Measurements from ENCODE around the gene ARPC4. TPM values are rescaled to one million over a fixed set of nuclear protein-coding genes. Genes with fewer than 3 reads are reported as not detected.

ARPC4 gene
- total and polyA plus RNA-seq, 10 of the 15 experiments (the other 5 are each of a cell fraction or from before 2014, with no cell fraction given), result 42.0 to 354 (median 268) TPM

GRCh38 chr3:9784965-9785364 lies 7.9 kb upstream of the ARPC4 start:
- RAD21 ChIA-PET (ENCODE audit: unreplicated experiment), result no interaction called here
- FAIRE-seq, result no peak
- H3K9ac ChIP-seq (ENCODE audit: control insufficient read depth, insufficient read depth, low read length), result no peak overlapping the region

GRCh38 chr3:9785602-9786001 lies 7.3 kb upstream of the ARPC4 start:
- H3K4me3 ChIP-seq, result no peak overlapping the region
- no peak for DNase-seq (ENCODE audit: low read depth, low spot score)
- H3K36me3 ChIP-seq (ENCODE audit: control insufficient read depth in 2 of 2, insufficient read depth in 2 of 2, low read length in 1 of 2), result peaks cover 8 to 16% of the 10 kb centered on the region in 2 experiments; a peak in 3 of 4 replicates
- in situ Hi-C loops (cut with MboI), result no loop called here
- H3K27me3 ChIP-seq (replicated peaks in 1 of 2; ENCODE audit: control insufficient read depth in 2 of 2, insufficient read depth in 2 of 2, low read length in 1 of 2), result no peaks in the 10 kb centered on the region
- no peak overlapping the region for H3K27ac ChIP-seq (ENCODE audit: control insufficient read depth, insufficient read depth)
- peaks cover 3% of the 10 kb centered on the region for H3K79me2 ChIP-seq (ENCODE audit: control insufficient read depth, insufficient read depth, low read length)
- ChIA-PET SMC1A (ENCODE audit: uncharacterized antibody, unreplicated experiment) (no interaction called here), RAD21 (ENCODE audit: unreplicated experiment) (no interaction called here), CTCF (interaction anchor here (1.4 kb wide), 1 partner anchor 147 kb away, joined by 7 read pairs; the partner anchor contains the start of gene CRELD1), POLR2A (no interaction called here)
- no peak for FAIRE-seq
- no peaks in the 10 kb centered on the region for H3K9me3 ChIP-seq (replicated peaks; ENCODE audit: control insufficient read depth, insufficient read depth, low read length)
- peaks cover 7% of the 10 kb centered on the region for H3K4me1 ChIP-seq (ENCODE audit: control insufficient read depth, insufficient read depth, low read length)
- H3K9ac ChIP-seq (ENCODE audit: control insufficient read depth, insufficient read depth, low read length), result no peak overlapping the region
- 99% methylated on average over 7 of the region's 7 CpGs for WGBS (ENCODE audit: insufficient coverage, insufficient replicate concordance, low lambda C conversion rate, missing lambda C conversion rate)
- no TSS peak for BruUV-seq (replicated peaks)
- intact Hi-C loops (cut with micrococcal nuclease; ENCODE audit: unreplicated experiment), result no loop called here
- no peak for ATAC-seq
- H4K20me1 ChIP-seq (ENCODE audit: control insufficient read depth, insufficient read depth), result no peaks in the 10 kb centered on the region
- H2AFZ ChIP-seq (ENCODE audit: control insufficient read depth, low read depth, low read length), result no peak overlapping the region
- H3K4me2 ChIP-seq (ENCODE audit: control insufficient read depth, insufficient read depth), result no peak overlapping the region
- no peak for TF ChIP-seq CUX1 (IDR thresholded peaks at IDR 0.05; ENCODE audit: insufficient replicate concordance, low read depth, low read length)

More at GRCh38 chr3:9784965-9785364, 7.9 kb upstream of the ARPC4 start:
- DNase-seq (ENCODE audit: low read depth, low spot score) (no peak), ATAC-seq (no peak)
- no peak overlapping the region for H3K4me3 ChIP-seq
- no peaks in the 10 kb centered on the region for H3K9me3 ChIP-seq (replicated peaks; ENCODE audit: control insufficient read depth, insufficient read depth, low read length)
- no peaks in the 10 kb centered on the region for H3K27me3 ChIP-seq (replicated peaks in 1 of 2; ENCODE audit: control insufficient read depth in 2 of 2, insufficient read depth in 2 of 2, low read length in 1 of 2)
- CTCF ChIA-PET, result no interaction called here
- in situ Hi-C loops (cut with MboI), result no loop called here
- H3K79me2 ChIP-seq (ENCODE audit: control insufficient read depth, insufficient read depth, low read length), result no peaks in the 10 kb centered on the region
- no peak overlapping the region for H3K27ac ChIP-seq (ENCODE audit: control insufficient read depth, insufficient read depth)
- SMC1A ChIA-PET (ENCODE audit: uncharacterized antibody, unreplicated experiment), result no interaction called here
- H3K4me1 ChIP-seq (ENCODE audit: control insufficient read depth, insufficient read depth, low read length), result peaks cover 14% of the 10 kb centered on the region
- peaks cover 8 to 13% of the 10 kb centered on the region in 2 experiments; a peak in 3 of 4 replicates for H3K36me3 ChIP-seq (ENCODE audit: control insufficient read depth in 2 of 2, insufficient read depth in 2 of 2, low read length in 1 of 2)
- TF ChIP-seq HDAC6 (IDR thresholded peaks at IDR 0.05; ENCODE audit: unreplicated experiment) (no peak), HSF1 (IDR thresholded peaks at IDR 0.05; ENCODE audit: low read depth, low read length) (no peak), MAX (IDR thresholded peaks at IDR 0.05; ENCODE audit: low read depth, low read length) (no peak), RBBP5 (conservative IDR thresholded peaks at IDR 0.05) (no peak), CREB1 (IDR thresholded peaks at IDR 0.05; ENCODE audit: low read depth) (no peak)
- WGBS (ENCODE audit: insufficient coverage, insufficient replicate concordance, low lambda C conversion rate, missing lambda C conversion rate), result 93% methylated on average over 4 of the region's 4 CpGs
- no peak overlapping the region for H2AFZ ChIP-seq (ENCODE audit: control insufficient read depth, low read depth, low read length)
- BruUV-seq (replicated peaks), result no TSS peak
- no peaks in the 10 kb centered on the region for H4K20me1 ChIP-seq (ENCODE audit: control insufficient read depth, insufficient read depth)
- intact Hi-C loops (cut with micrococcal nuclease; ENCODE audit: unreplicated experiment), result no loop called here
- POLR2A ChIA-PET, result no interaction called here
- H3K4me2 ChIP-seq (ENCODE audit: control insufficient read depth, insufficient read depth), result no peak overlapping the region
